Adrenal gland (tissue), 5 donors: Measurements from ENCODE around the gene CYSTM1.

ENCODE experiments used
- CTCF ChIP-seq, 6 experiments: fragments of 450-650 bp in 4 of 6; fragments of 200-600 bp in 2 of 6; sonication (generic) in 1 of 6; IDR thresholded peaks; 1 replicate in 5 of 6; 2 replicates in 1 of 6; pipeline versions ENCODE4 v1.5.1 to v1.8.0; 2016 to 2021; ENCODE audit warnings: antibody characterized with exemption in 6 of 6, mild to moderate bottlenecking in 2 of 6, moderate library complexity in 1 of 6
- POLR2A ChIP-seq, 2 donors: fragments of 450-650 bp; IDR thresholded peaks; one replicate each; pipeline ENCODE4 v1.6.1; 2017; ENCODE audit warnings: antibody characterized with exemption in 2 of 2, mild to moderate bottlenecking in 2 of 2, moderate library complexity in 1 of 2
- donor health status: DM: no; HTN: no; CAD: no.

GRCh38 chr5:140185409-140185808 is 10.4 kb downstream of the CYSTM1 start:
- TF ChIP-seq POLR2A (IDR thresholded peaks at IDR 0.05) (no peak), CTCF (IDR thresholded peaks at IDR 0.05) (no peak)
